Ovary (tissue), 9 donors: ENCODE data around the gene PLXNA4. TPM values are rescaled to one million over a fixed set of nuclear protein-coding genes. Genes with fewer than 3 reads are reported as not detected.

ENCODE experiments used
- DNase-seq, 5 donors: peaks; one replicate each; pipeline ENCODE4 v3.0.0-alpha.2; 2019 to 2020
- H3K27ac ChIP-seq, 2 donors: fragments of 200-600 bp; one replicate each; pipeline versions ENCODE4 v1.5.1 to v1.8.0; 2019 to 2022
- H3K27me3 ChIP-seq: fragments of 200-600 bp; one replicate; pipeline ENCODE4 v1.8.0; 2022
- H3K36me3 ChIP-seq: fragments of 200-600 bp; sonication (generic); one replicate; pipeline ENCODE4 v1.5.1; 2019
- H3K4me1 ChIP-seq: one replicate; pipeline ENCODE4 v1.8.1; 2013; ENCODE audit warnings: mild to moderate bottlenecking, moderate library complexity; ENCODE audit not compliant: insufficient read depth
- H3K4me3 ChIP-seq: fragments of 200-600 bp; sonication (generic); one replicate; pipeline ENCODE4 v1.5.1; 2017
- H3K9me3 ChIP-seq, 2 donors: fragments of 200-600 bp in 1 of 2; sonication (generic) in 1 of 2; one replicate each; pipeline versions ENCODE4 v1.5.1 to v1.8.1; 2013 to 2019; ENCODE audit warnings: mild to moderate bottlenecking in 1 of 2, moderate library complexity in 1 of 2
- CTCF ChIP-seq, 3 donors: fragments of 450-650 bp in 2 of 3; fragments of 200-600 bp in 1 of 3; IDR thresholded peaks; one replicate each; pipeline versions ENCODE4 v1.5.1 to v1.8.0; 2016 to 2022; ENCODE audit warnings: antibody characterized with exemption in 3 of 3, mild to moderate bottlenecking in 1 of 3
- EP300 ChIP-seq: sonication (generic); formaldehyde crosslinking; IDR thresholded peaks from one replicate; pipeline ENCODE4 v1.6.1; 2017; ENCODE audit warnings: antibody characterized with exemption
- POLR2A ChIP-seq: fragments of 450-650 bp; IDR thresholded peaks from one replicate; pipeline ENCODE4 v1.6.1; 2017; ENCODE audit warnings: antibody characterized with exemption, mild to moderate bottlenecking, moderate library complexity
- WGBS, 3 donors: extraction: QIAGEN DNeasy Blood & Tissue Kit in 1 of 3; methylation state at CpG; one replicate each; pipeline versions ENCODE4 v1.1.5 to v1.1.7; 2013 to 2017; 5-methylcytosine and 5-hydroxymethylcytosine counted together
- intact Hi-C, 4 donors: fragments of 100-400 bp; cut with DNase I; formaldehyde crosslinking; loops; one replicate each; pipeline versions ENCODE4 v1.11.0 to v1.15.1; 2022 to 2023
- polyA plus RNA-seq, 2 donors: library from polyadenylated mRNA; stranded (reverse); fragments of 200-250 nt in 1 of 2; fragments of 350-450 nt in 1 of 2; fragmentation: Illumina TruSeq in 1 of 2; extraction: RNeasy Lipid Tissue Mini Kit (QIAGEN cat#74804) in 1 of 2; gene quantifications; one replicate each; pipeline ENCODE4 v1.2.3, GENCODE V29; 2013 to 2014
- total RNA-seq, 7 donors: library from RNA; depleted of rRNA in 2 of 7; stranded (reverse); fragments of >200 nt in 2 of 7; fragmentation: NEBNext Ultra II Directional in 3 of 7; extraction: Animal tissue kit (Norgen Biotek cat#: 25700) in 3 of 7; gene quantifications; one replicate each; pipeline versions ENCODE4 v1.1.0 to v1.2.4, GENCODE V29; 2016 to 2023
- donor health status: DM: no; HTN: no; CAD: no; lungs with moderate emphysema.
- donor health status: DM: no; HTN: no; CAD: no.
- donor health status: Bipolar disorder and iron deficiency.
- donor health status: DM: yes; HTN: yes; CAD: no.
- donor health status: DM: no; HTN: no; CAD: no.
- donor health status: DM: yes; HTN: yes; CAD: no.

Gene PLXNA4
- total and polyA plus RNA-seq, 9 donors = 5.1 to 39.9 (median 11.4) TPM

GRCh38 chr7:132425942-132426341 is 150.3 kb downstream of the PLXNA4 start:
- Histone ChIP-seq H3K9me3 (no peaks in the 10 kb centered on the region), H3K36me3 (no peaks in the 10 kb centered on the region), H3K27me3 (no peaks in the 10 kb centered on the region), H3K27ac (no peak overlapping the region), H3K4me1 (peaks cover 10% of the 10 kb centered on the region), H3K4me3 (no peak overlapping the region)
- intact Hi-C loops = no loop called here
- 87 to 94% (median 89%) methylated on average over 4 of the region's 4 CpGs for WGBS, 3 donors
- no peak for TF ChIP-seq CTCF (IDR thresholded peaks at IDR 0.05)
- no peak for TF ChIP-seq EP300
- TF ChIP-seq POLR2A = no peak
- no peak for DNase-seq

GRCh38 chr7:132424821-132425724 is 151.2 kb downstream of the PLXNA4 start:
- 66 to 72% (median 71%) methylated on average over 15 of the region's 15 CpGs for WGBS, 3 donors
- intact Hi-C loops = no loop called here
- no peak for DNase-seq
- TF ChIP-seq CTCF (IDR thresholded peaks at IDR 0.05) (no peak), EP300 (no peak), POLR2A (no peak)
- Histone ChIP-seq H3K27me3 (no peaks in the 10 kb centered on the region), H3K27ac (no peak overlapping the region), H3K9me3 (no peaks in the 10 kb centered on the region), H3K4me3 (no peak overlapping the region), H3K4me1 (peaks cover 10% of the 10 kb centered on the region), H3K36me3 (no peaks in the 10 kb centered on the region)

GRCh38 chr7:132424277-132424676 is 152.0 kb downstream of the PLXNA4 start:
- WGBS, 3 donors = 87 to 95% (median 93%) methylated on average over 2 of the region's 2 CpGs
- intact Hi-C loops = no loop called here
- TF ChIP-seq EP300 = no peak
- no peak for TF ChIP-seq CTCF (IDR thresholded peaks at IDR 0.05)
- TF ChIP-seq POLR2A = no peak

GRCh38 chr7:132423594-132424200 is 152.6 kb downstream of the PLXNA4 start:
- DNase-seq = no peak
- H3K27ac ChIP-seq = no peak overlapping the region
- no peaks in the 10 kb centered on the region for H3K36me3 ChIP-seq
- no peak overlapping the region for H3K4me3 ChIP-seq
- 65 to 72% (median 65%) methylated on average over 7 to 10 of the region's 10 CpGs for WGBS, 3 donors
- no peaks in the 10 kb centered on the region for H3K27me3 ChIP-seq
- TF ChIP-seq CTCF (IDR thresholded peaks at IDR 0.05) = no peak
- TF ChIP-seq EP300 = no peak
- TF ChIP-seq POLR2A = no peak
- no peaks in the 10 kb centered on the region for H3K9me3 ChIP-seq
- H3K4me1 ChIP-seq = peaks cover 10% of the 10 kb centered on the region
- intact Hi-C loops = no loop called here

More at GRCh38 chr7:132424277-132424676, 152.0 kb downstream of the PLXNA4 start:
- no peak for DNase-seq
- peaks cover 10% of the 10 kb centered on the region for H3K4me1 ChIP-seq
- no peak overlapping the region for H3K4me3 ChIP-seq
- no peaks in the 10 kb centered on the region for H3K36me3 ChIP-seq
- no peaks in the 10 kb centered on the region for H3K27me3 ChIP-seq
- H3K9me3 ChIP-seq = no peaks in the 10 kb centered on the region
- no peak overlapping the region for H3K27ac ChIP-seq
